ENCODE results near the gene ABCF2.

GRCh38 chr7:151251689-151252560 lies 24.9 kb upstream of the ABCF2 start:
- no peak for TF ChIP-seq POLR2AphosphoS5 (IDR thresholded peaks at IDR 0.05; ENCODE audit: low read length)
- no peak for TF ChIP-seq BMI1 (IDR thresholded peaks at IDR 0.05; ENCODE audit: borderline replicate concordance)
- no peak for TF ChIP-seq PAX8 (IDR thresholded peaks at IDR 0.05)
- TF ChIP-seq ZBTB33 (IDR thresholded peaks at IDR 0.05) = no peak
- TF ChIP-seq POLR2A (IDR thresholded peaks at IDR 0.05; ENCODE audit: low read depth, low read length) = no peak
- no peak for TF ChIP-seq CTCF (IDR thresholded peaks at IDR 0.05 in 2 of 3, conservative IDR thresholded peaks at IDR 0.05 in 1 of 3; ENCODE audit: control insufficient read depth in 2 of 3, extremely low read depth in 1 of 3, insufficient read depth in 1 of 3, low read depth in 3 of 3, low read length in 3 of 3)
- no peak for TF ChIP-seq ZZZ3 (IDR thresholded peaks at IDR 0.05; ENCODE audit: control insufficient read depth, insufficient read length, low read depth)
- TF ChIP-seq CHD1 (IDR thresholded peaks at IDR 0.05; ENCODE audit: low read depth, low read length) = no peak
- no peak for TF ChIP-seq BRCA1 (IDR thresholded peaks at IDR 0.05; ENCODE audit: low read depth, low read length)
